Esophagus muscularis mucosa (tissue), 3 donors: ENCODE measurements around the gene RCVRN.

Source experiments
- POLR2A ChIP-seq: fragments of 450-650 bp; IDR thresholded peaks from one replicate; pipeline ENCODE4 v1.6.1; 2017; ENCODE audit warnings: antibody characterized with exemption, moderate library complexity, mild to moderate bottlenecking, low read depth
- POLR2AphosphoS5 ChIP-seq, 2 donors: sonication (generic); formaldehyde crosslinking; IDR thresholded peaks; one replicate each; pipeline ENCODE4 v1.6.1; 2017; ENCODE audit warnings: antibody characterized with exemption in 2 of 2
- TF ChIP-seq, protein P1 (sequence below), 3 experiments: fragments of 200-600 bp in 2 of 3; fragments of 450-650 bp in 1 of 3; sonication (generic) in 2 of 3; IDR thresholded peaks; one replicate each; pipeline ENCODE4 v1.5.1; 2017 to 2019; ENCODE audit warnings: antibody characterized with exemption in 3 of 3, mild to moderate bottlenecking in 2 of 3, moderate library complexity in 1 of 3

DNA sequence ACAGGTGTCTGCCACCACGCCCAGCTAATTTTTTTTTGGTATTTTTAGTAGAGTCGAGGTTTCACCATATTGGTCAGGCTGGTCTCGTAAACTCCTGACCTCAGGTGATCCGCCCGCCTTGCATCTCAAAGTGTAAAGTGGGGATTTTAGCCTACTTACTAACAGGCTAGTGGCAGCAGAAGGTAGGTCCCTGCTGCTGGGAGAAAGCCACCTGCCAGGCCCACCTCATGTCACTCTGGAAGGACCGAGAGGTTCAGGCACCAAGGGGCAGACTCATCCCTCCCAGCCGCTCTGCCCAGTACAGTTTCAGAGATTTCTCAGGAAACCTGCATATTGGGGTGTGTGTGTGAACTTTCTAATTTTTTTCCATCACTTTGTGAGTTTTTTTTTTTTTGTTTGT is 2.1 kb upstream of the RCVRN start:
- TF ChIP-seq POLR2AphosphoS5 (IDR thresholded peaks at IDR 0.05) (no peak), POLR2A (no peak)
- TF ChIP-seq, protein P1, sequence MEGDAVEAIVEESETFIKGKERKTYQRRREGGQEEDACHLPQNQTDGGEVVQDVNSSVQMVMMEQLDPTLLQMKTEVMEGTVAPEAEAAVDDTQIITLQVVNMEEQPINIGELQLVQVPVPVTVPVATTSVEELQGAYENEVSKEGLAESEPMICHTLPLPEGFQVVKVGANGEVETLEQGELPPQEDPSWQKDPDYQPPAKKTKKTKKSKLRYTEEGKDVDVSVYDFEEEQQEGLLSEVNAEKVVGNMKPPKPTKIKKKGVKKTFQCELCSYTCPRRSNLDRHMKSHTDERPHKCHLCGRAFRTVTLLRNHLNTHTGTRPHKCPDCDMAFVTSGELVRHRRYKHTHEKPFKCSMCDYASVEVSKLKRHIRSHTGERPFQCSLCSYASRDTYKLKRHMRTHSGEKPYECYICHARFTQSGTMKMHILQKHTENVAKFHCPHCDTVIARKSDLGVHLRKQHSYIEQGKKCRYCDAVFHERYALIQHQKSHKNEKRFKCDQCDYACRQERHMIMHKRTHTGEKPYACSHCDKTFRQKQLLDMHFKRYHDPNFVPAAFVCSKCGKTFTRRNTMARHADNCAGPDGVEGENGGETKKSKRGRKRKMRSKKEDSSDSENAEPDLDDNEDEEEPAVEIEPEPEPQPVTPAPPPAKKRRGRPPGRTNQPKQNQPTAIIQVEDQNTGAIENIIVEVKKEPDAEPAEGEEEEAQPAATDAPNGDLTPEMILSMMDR (IDR thresholded peaks at IDR 0.05) = no peak
